Measurements from ENCODE around the gene PDXK. TPM values are rescaled to one million over a fixed set of nuclear protein-coding genes. Genes with fewer than 3 reads are reported as not detected.

Gene PDXK
- total and polyA plus RNA-seq, 2 donors (not counting 3 experiments of a cell fraction or from before 2014, with no cell fraction given), result 44.2 to 59.1 TPM

GRCh38 chr21:43768868-43769167 is 49.9 kb downstream of the PDXK start:
- dilution Hi-C loops (cut with MboI; ENCODE audit: extremely low pct_ligation_motif_present, low sequenced_read_pairs), result no loop called here
- Histone ChIP-seq H3K4me2 (ENCODE audit: insufficient read depth, low read length) (no peak overlapping the region), H3K79me2 (ENCODE audit: control insufficient read depth, insufficient read depth, low read length) (no peaks in the 10 kb centered on the region), H3K36me3 (ENCODE audit: control insufficient read depth in 2 of 2, extremely low read depth in 1 of 2, insufficient read depth in 2 of 2, low read length in 2 of 2) (peaks cover 0 to 6% of the 10 kb centered on the region in 2 experiments), H3K27me3 (ENCODE audit: control insufficient read depth in 2 of 2, insufficient read depth in 2 of 2, low read length in 2 of 2) (no peaks in the 10 kb centered on the region), H3K9me1 (replicated peaks; ENCODE audit: control insufficient read depth, extremely low read depth, insufficient read depth, low read length) (no peaks in the 10 kb centered on the region), H3K4me1 (ENCODE audit: control insufficient read depth, extremely low read depth, insufficient read depth, low read length) (peaks cover 7% of the 10 kb centered on the region), H2AFZ (ENCODE audit: low read depth, low read length) (peak overlapping the region; percentile 77), H3K9me3 (replicated peaks; ENCODE audit: control insufficient read depth, insufficient read depth, low read length) (no peaks in the 10 kb centered on the region), H3K4me3 (replicated peaks in 1 of 3; ENCODE audit: insufficient read depth in 1 of 3, low read depth in 1 of 3, low read length in 3 of 3) (no peak overlapping the region), H4K20me1 (replicated peaks; ENCODE audit: control insufficient read depth, extremely low read depth, insufficient read depth, low read length) (no peaks in the 10 kb centered on the region), H3K27ac (ENCODE audit: insufficient read depth, low read depth, low read length) (no peak overlapping the region), H3K9ac (replicated peaks; ENCODE audit: extremely low read depth, insufficient read depth, low read length) (no peak overlapping the region)
- FAIRE-seq (no peak), DNase-seq (ENCODE audit: low read depth, low spot score) (no peak)
- CTCF ChIA-PET, result interaction anchor here (0.9 kb wide), 1 partner anchor 21 kb away, joined by 3 read pairs; no protein-coding TSS in a partner anchor
- POLR2A ChIA-PET, result no interaction called here
- intact Hi-C loops (cut with micrococcal nuclease), result no loop called here
- no peak for TF ChIP-seq FOS (IDR thresholded peaks at IDR 0.05; ENCODE audit: borderline replicate concordance, insufficient read depth, low read length)
- TF ChIP-seq POLR2AphosphoS5 (IDR thresholded peaks at IDR 0.05; ENCODE audit: insufficient read depth, low read depth, low read length), result no peak
- TF ChIP-seq JUN (IDR thresholded peaks at IDR 0.05; ENCODE audit: borderline replicate concordance, insufficient read depth, insufficient read length, low read depth), result no peak
- TF ChIP-seq GATA2 (IDR thresholded peaks at IDR 0.05; ENCODE audit: insufficient read depth, insufficient read length, low read depth, low read length), result no peak
- no peak for TF ChIP-seq EZH2 (IDR thresholded peaks at IDR 0.05; ENCODE audit: borderline replicate concordance, low read depth, low read length, severe bottlenecking)
- TF ChIP-seq MYC (IDR thresholded peaks at IDR 0.05; ENCODE audit: low read depth, low read length), result no peak
- TF ChIP-seq CTCF (IDR thresholded peaks at IDR 0.05; ENCODE audit: extremely low read depth in 1 of 2, insufficient read depth in 1 of 2, low read depth in 1 of 2, low read length in 2 of 2), result no peak
- TF ChIP-seq, protein P1, sequence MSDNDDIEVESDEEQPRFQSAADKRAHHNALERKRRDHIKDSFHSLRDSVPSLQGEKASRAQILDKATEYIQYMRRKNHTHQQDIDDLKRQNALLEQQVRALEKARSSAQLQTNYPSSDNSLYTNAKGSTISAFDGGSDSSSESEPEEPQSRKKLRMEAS (IDR thresholded peaks at IDR 0.05; ENCODE audit: insufficient read depth, insufficient read length), result no peak
- TF ChIP-seq POLR2A (IDR thresholded peaks at IDR 0.05; ENCODE audit: low read depth, low read length), result no peak
- no TSS peak for BruUV-seq (replicated peaks)

Measured in endothelial cell of umbilical vein (primary cell).